HepG2 (cell line): ENCODE measurements around the gene PFKFB4. TPM values are rescaled to one million over a fixed set of nuclear protein-coding genes. Genes with fewer than 3 reads are reported as not detected.

Experiments
- ARID3A ChIP-seq: IDR thresholded peaks from 2 replicates; pipeline ENCODE4 v1.6.1; 2012; ENCODE audit warnings: low read depth, low read length, improper control_type of control experiment
- CBFB ChIP-seq: sonication (generic); formaldehyde crosslinking; IDR thresholded peaks from 2 replicates; pipeline ENCODE4 v1.4.0; 2020; ENCODE audit warnings: missing genetic modification reagents
- FOXK2 ChIP-seq: fragments of 450-650 bp; IDR thresholded peaks from 2 replicates; pipeline ENCODE4 v1.6.1; 2016
- GRHL1 ChIP-seq: sonication (generic); formaldehyde crosslinking; conservative IDR thresholded peaks from 2 replicates; pipeline ENCODE4 v1.8.0; 2022; ENCODE audit warnings: missing genetic modification reagents
- HES4 ChIP-seq: sonication (generic); formaldehyde crosslinking; IDR thresholded peaks from 2 replicates; pipeline ENCODE4 v1.9.0; 2021; ENCODE audit warnings: mild to moderate bottlenecking, missing genetic modification reagents, borderline replicate concordance
- NPAS2 ChIP-seq: sonication (generic); formaldehyde crosslinking; IDR thresholded peaks from 2 replicates; pipeline ENCODE4 v1.8.0; 2022; ENCODE audit warnings: mild to moderate bottlenecking, missing genetic modification reagents, borderline replicate concordance
- NR1H2 ChIP-seq: sonication (generic); formaldehyde crosslinking; IDR thresholded peaks from 2 replicates; pipeline ENCODE4 v1.8.1; 2022; ENCODE audit warnings: low read depth, missing genetic modification reagents, borderline replicate concordance
- POGZ ChIP-seq: sonication (generic); formaldehyde crosslinking; IDR thresholded peaks from 2 replicates; pipeline ENCODE4 v1.4.0; 2020; ENCODE audit warnings: mild to moderate bottlenecking, missing genetic modification reagents
- RBAK ChIP-seq: sonication (generic); formaldehyde crosslinking; IDR thresholded peaks from 2 replicates; pipeline ENCODE4 v1.5.1; 2020; ENCODE audit warnings: mild to moderate bottlenecking, missing genetic modification reagents
- THAP8 ChIP-seq: sonication (generic); formaldehyde crosslinking; IDR thresholded peaks from 2 replicates; pipeline ENCODE4 v1.5.1; 2020; ENCODE audit warnings: missing genetic modification reagents, mild to moderate bottlenecking, borderline replicate concordance
- ZNF547 ChIP-seq: sonication (generic); formaldehyde crosslinking; IDR thresholded peaks from 2 replicates; pipeline ENCODE4 v1.5.1; 2020; ENCODE audit warnings: mild to moderate bottlenecking, missing genetic modification reagents
- ZNF556 ChIP-seq: sonication (generic); formaldehyde crosslinking; IDR thresholded peaks from 2 replicates; pipeline ENCODE4 v1.4.0; 2020; ENCODE audit warnings: mild to moderate bottlenecking, missing genetic modification reagents, borderline replicate concordance
- ZNF576 ChIP-seq: sonication (generic); formaldehyde crosslinking; IDR thresholded peaks from 2 replicates; pipeline ENCODE4 v1.4.0; 2020; ENCODE audit warnings: mild to moderate bottlenecking, missing genetic modification reagents
- polyA plus RNA-seq, 8 experiments: library from polyadenylated mRNA; depleted of rRNA in 3 of 8; stranded (reverse) in 7 of 8; unstranded in 1 of 8; fragments of >200 nt; fragmentation: Illumina TruSeq in 4 of 8; extraction: Trizol in 4 of 8; gene quantifications; 2 replicates each; pipeline versions ENCODE4 v1.2.1 to v1.2.3, GENCODE V29; 2011 to 2016; ENCODE audit warnings: low read depth in 4 of 8, missing spikeins in 1 of 8, mixed read lengths in 1 of 8; ENCODE audit not compliant: insufficient read depth in 1 of 8
- total RNA-seq, 5 experiments: library from RNA; depleted of rRNA; stranded (reverse); fragments of >200 nt; fragmentation: Illumina TruSeq; extraction: Trizol; gene quantifications; 2 replicates each; pipeline ENCODE4 v1.2.3, GENCODE V29; 2016; ENCODE audit warnings: low read depth in 1 of 5
- TF ChIP-seq, protein P1 (sequence below): sonication (generic); formaldehyde crosslinking; IDR thresholded peaks from 2 replicates; pipeline ENCODE4 v1.4.0; 2020; ENCODE audit warnings: mild to moderate bottlenecking, missing genetic modification reagents
- TF ChIP-seq, protein P2 (sequence below): sonication (generic); formaldehyde crosslinking; IDR thresholded peaks from 2 replicates; pipeline ENCODE4 v1.4.0; 2020; ENCODE audit warnings: missing genetic modification reagents

PFKFB4 gene
- total and polyA plus RNA-seq, 2 of the 13 experiments (the other 11 are each of a cell fraction or from before 2014, with no cell fraction given), result 7.1 to 103 TPM

GRCh38 chr3:48556796-48557626 lies at the start of gene PFKFB4 (continued):
- TF ChIP-seq HES4 (CRISPR knock-in tag) (no peak), NR1H2 (CRISPR knock-in tag) (no peak), ARID3A (no peak), GRHL1 (CRISPR knock-in tag) (no peak), FOXK2 (no peak), NPAS2 (no peak), ZNF556 (CRISPR knock-in tag) (peak; percentile 58; the same call in 1 of the 2 replicates), THAP8 (CRISPR knock-in tag) (0 out of 2 replicates have a peak, but pooled peaks have one; percentile 65), RBAK (CRISPR knock-in tag) (no peak), ZNF576 (CRISPR knock-in tag) (no peak), ZNF547 (CRISPR knock-in tag) (no peak), POGZ (no peak), CBFB (CRISPR knock-in tag) (no peak)
- TF ChIP-seq, protein P1, sequence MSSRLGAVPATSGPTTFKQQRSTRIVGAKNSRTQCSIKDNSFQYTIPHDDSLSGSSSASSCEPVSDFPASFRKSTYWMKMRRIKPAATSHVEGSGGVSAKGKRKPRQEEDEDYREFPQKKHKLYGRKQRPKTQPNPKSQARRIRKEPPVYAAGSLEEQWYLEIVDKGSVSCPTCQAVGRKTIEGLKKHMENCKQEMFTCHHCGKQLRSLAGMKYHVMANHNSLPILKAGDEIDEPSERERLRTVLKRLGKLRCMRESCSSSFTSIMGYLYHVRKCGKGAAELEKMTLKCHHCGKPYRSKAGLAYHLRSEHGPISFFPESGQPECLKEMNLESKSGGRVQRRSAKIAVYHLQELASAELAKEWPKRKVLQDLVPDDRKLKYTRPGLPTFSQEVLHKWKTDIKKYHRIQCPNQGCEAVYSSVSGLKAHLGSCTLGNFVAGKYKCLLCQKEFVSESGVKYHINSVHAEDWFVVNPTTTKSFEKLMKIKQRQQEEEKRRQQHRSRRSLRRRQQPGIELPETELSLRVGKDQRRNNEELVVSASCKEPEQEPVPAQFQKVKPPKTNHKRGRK (CRISPR knock-in tag), result no peak
- TF ChIP-seq, protein P2, sequence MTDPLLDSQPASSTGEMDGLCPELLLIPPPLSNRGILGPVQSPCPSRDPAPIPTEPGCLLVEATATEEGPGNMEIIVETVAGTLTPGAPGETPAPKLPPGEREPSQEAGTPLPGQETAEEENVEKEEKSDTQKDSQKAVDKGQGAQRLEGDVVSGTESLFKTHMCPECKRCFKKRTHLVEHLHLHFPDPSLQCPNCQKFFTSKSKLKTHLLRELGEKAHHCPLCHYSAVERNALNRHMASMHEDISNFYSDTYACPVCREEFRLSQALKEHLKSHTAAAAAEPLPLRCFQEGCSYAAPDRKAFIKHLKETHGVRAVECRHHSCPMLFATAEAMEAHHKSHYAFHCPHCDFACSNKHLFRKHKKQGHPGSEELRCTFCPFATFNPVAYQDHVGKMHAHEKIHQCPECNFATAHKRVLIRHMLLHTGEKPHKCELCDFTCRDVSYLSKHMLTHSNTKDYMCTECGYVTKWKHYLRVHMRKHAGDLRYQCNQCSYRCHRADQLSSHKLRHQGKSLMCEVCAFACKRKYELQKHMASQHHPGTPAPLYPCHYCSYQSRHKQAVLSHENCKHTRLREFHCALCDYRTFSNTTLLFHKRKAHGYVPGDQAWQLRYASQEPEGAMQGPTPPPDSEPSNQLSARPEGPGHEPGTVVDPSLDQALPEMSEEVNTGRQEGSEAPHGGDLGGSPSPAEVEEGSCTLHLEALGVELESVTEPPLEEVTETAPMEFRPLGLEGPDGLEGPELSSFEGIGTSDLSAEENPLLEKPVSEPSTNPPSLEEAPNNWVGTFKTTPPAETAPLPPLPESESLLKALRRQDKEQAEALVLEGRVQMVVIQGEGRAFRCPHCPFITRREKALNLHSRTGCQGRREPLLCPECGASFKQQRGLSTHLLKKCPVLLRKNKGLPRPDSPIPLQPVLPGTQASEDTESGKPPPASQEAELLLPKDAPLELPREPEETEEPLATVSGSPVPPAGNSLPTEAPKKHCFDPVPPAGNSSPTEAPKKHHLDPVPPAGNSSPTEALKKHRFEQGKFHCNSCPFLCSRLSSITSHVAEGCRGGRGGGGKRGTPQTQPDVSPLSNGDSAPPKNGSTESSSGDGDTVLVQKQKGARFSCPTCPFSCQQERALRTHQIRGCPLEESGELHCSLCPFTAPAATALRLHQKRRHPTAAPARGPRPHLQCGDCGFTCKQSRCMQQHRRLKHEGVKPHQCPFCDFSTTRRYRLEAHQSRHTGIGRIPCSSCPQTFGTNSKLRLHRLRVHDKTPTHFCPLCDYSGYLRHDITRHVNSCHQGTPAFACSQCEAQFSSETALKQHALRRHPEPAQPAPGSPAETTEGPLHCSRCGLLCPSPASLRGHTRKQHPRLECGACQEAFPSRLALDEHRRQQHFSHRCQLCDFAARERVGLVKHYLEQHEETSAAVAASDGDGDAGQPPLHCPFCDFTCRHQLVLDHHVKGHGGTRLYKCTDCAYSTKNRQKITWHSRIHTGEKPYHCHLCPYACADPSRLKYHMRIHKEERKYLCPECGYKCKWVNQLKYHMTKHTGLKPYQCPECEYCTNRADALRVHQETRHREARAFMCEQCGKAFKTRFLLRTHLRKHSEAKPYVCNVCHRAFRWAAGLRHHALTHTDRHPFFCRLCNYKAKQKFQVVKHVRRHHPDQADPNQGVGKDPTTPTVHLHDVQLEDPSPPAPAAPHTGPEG, result no peak
